WTC11 (cell line): ENCODE data around the gene AK8. TPM values are rescaled to one million over a fixed set of nuclear protein-coding genes. Genes with fewer than 3 reads are reported as not detected.

ENCODE experiments used
- ATAC-seq: fragments of 200-7000 bp; cut with Tn5 transposase; 2 replicates; pipeline ENCODE4 v1.10.0; 2021; ENCODE audit warnings: mild to moderate bottlenecking, moderate library complexity
- CTCF ChIA-PET: fragments of 300-600 bp; sonication (Branson Sonifier 250); formaldehyde crosslinking; loops from one replicate; lab custom pipeline; 2021; ENCODE audit warnings: antibody characterized with exemption; lab: Charles Lee
- POLR2A ChIA-PET: fragments of 350-600 bp; sonication (Branson Sonifier 250); formaldehyde crosslinking; loops from one replicate; lab custom pipeline; 2021; ENCODE audit warnings: antibody characterized with exemption; lab: Charles Lee
- DNase-seq: peaks from one replicate; pipeline ENCODE4 v3.0.0; 2021; ENCODE audit warnings: low spot score
- H3K27ac Mint-ChIP-seq: 2 replicates; pipeline ENCODE4 v1.8.0; 2021; ENCODE audit warnings: mixed read lengths
- H3K27me3 Mint-ChIP-seq: 2 replicates; pipeline ENCODE4 v1.8.0; 2021; ENCODE audit warnings: low read depth, mild to moderate bottlenecking, moderate library complexity, mixed read lengths
- H3K36me3 Mint-ChIP-seq: 2 replicates; pipeline ENCODE4 v1.8.0; 2021; ENCODE audit warnings: mixed read lengths
- H3K4me1 Mint-ChIP-seq: 2 replicates; pipeline ENCODE4 v1.8.0; 2022; ENCODE audit warnings: mixed read lengths
- H3K4me3 Mint-ChIP-seq: 2 replicates; pipeline ENCODE4 v1.8.0; 2021; ENCODE audit warnings: mild to moderate bottlenecking, moderate library complexity, mixed read lengths
- H3K9me3 Mint-ChIP-seq: 2 replicates; pipeline ENCODE4 v1.8.0; 2021; ENCODE audit warnings: mixed read lengths
- EMX1 ChIP-seq: fragments of 250-450 bp; sonication (Bioruptor Pico); IDR thresholded peaks from 2 replicates; pipeline ENCODE4 v1.8.0; 2021; ENCODE audit warnings: mild to moderate bottlenecking
- FOXP1 ChIP-seq: sonication (generic); formaldehyde crosslinking; IDR thresholded peaks from 2 replicates; pipeline ENCODE4 v1.8.0; 2022; ENCODE audit warnings: missing genetic modification reagents, mild to moderate bottlenecking, moderate library complexity, borderline replicate concordance
- JAZF1 ChIP-seq: fragments of 250-450 bp; sonication (Bioruptor Pico); IDR thresholded peaks from 2 replicates; pipeline ENCODE4 v1.9.0; 2021; ENCODE audit warnings: moderate library complexity, mild to moderate bottlenecking, inconsistent platforms
- JUN ChIP-seq: sonication (generic); formaldehyde crosslinking; IDR thresholded peaks from 2 replicates; pipeline ENCODE4 v1.8.0; 2023; ENCODE audit warnings: mild to moderate bottlenecking, missing genetic modification reagents
- KAT7 ChIP-seq: sonication (generic); formaldehyde crosslinking; IDR thresholded peaks from 2 replicates; pipeline ENCODE4 v1.8.1; 2023; ENCODE audit warnings: missing genetic modification reagents, mild to moderate bottlenecking, borderline replicate concordance
- MYBL2 ChIP-seq: sonication (generic); formaldehyde crosslinking; IDR thresholded peaks from 2 replicates; pipeline ENCODE4 v1.8.1; 2023; ENCODE audit warnings: mild to moderate bottlenecking, moderate library complexity, missing genetic modification reagents
- NR1H2 ChIP-seq: sonication (generic); formaldehyde crosslinking; IDR thresholded peaks from 2 replicates; pipeline ENCODE4 v1.9.0; 2021; ENCODE audit warnings: mild to moderate bottlenecking, moderate library complexity, missing genetic modification reagents
- PRRX2 ChIP-seq: fragments of 250-450 bp; sonication (Bioruptor Pico); IDR thresholded peaks from 2 replicates; pipeline ENCODE4 v1.8.0; 2021; ENCODE audit warnings: mild to moderate bottlenecking
- RORB ChIP-seq: fragments of 250-450 bp; sonication (Bioruptor Pico); IDR thresholded peaks from 2 replicates; pipeline ENCODE4 v1.9.0; 2021; ENCODE audit warnings: mild to moderate bottlenecking
- ZBTB21 ChIP-seq: sonication (generic); formaldehyde crosslinking; IDR thresholded peaks from 2 replicates; pipeline ENCODE4 v1.8.1; 2023; ENCODE audit warnings: mild to moderate bottlenecking, missing genetic modification reagents, borderline replicate concordance
- ZNF219 ChIP-seq: sonication (generic); formaldehyde crosslinking; IDR thresholded peaks from 2 replicates; pipeline ENCODE4 v1.8.0; 2023; ENCODE audit warnings: missing genetic modification reagents, mild to moderate bottlenecking, borderline replicate concordance
- ZNF317 ChIP-seq: sonication (generic); formaldehyde crosslinking; IDR thresholded peaks from 2 replicates; pipeline ENCODE4 v1.8.1; 2023; ENCODE audit warnings: low read depth, mild to moderate bottlenecking, moderate library complexity, missing genetic modification reagents, borderline replicate concordance
- total RNA-seq: library from RNA; stranded (reverse); gene quantifications from 3 replicates; pipeline ENCODE4 v1.2.3, GENCODE V29; 2021
- TF ChIP-seq, protein P1 (sequence below): sonication (generic); formaldehyde crosslinking; IDR thresholded peaks from 2 replicates; pipeline ENCODE4 v1.8.1; 2023; ENCODE audit warnings: mild to moderate bottlenecking, missing genetic modification reagents
- TF ChIP-seq, protein P2 (sequence below): sonication (generic); formaldehyde crosslinking; IDR thresholded peaks from 2 replicates; pipeline ENCODE4 v1.8.1; 2022; ENCODE audit warnings: mild to moderate bottlenecking, missing genetic modification reagents, moderate library complexity, borderline replicate concordance
- TF ChIP-seq, protein P3 (sequence below): sonication (generic); formaldehyde crosslinking; IDR thresholded peaks from 2 replicates; pipeline ENCODE4 v1.8.0; 2023; ENCODE audit warnings: missing genetic modification reagents, mild to moderate bottlenecking, borderline replicate concordance
- TF ChIP-seq, protein P4 (sequence below): fragments of 250-450 bp; sonication (Bioruptor Pico); IDR thresholded peaks from 2 replicates; pipeline ENCODE4 v1.9.0; 2021; ENCODE audit warnings: mild to moderate bottlenecking
- TF ChIP-seq, protein P5 (sequence below): sonication (generic); formaldehyde crosslinking; IDR thresholded peaks from 2 replicates; pipeline ENCODE4 v1.8.0; 2023; ENCODE audit warnings: missing genetic modification reagents
- TF ChIP-seq, protein P6 (sequence below): sonication (generic); formaldehyde crosslinking; IDR thresholded peaks from 2 replicates; pipeline ENCODE4 v1.8.0; 2022; ENCODE audit warnings: mild to moderate bottlenecking, missing genetic modification reagents

AK8 gene
- total RNA-seq, 1 experiment from 2014 or later = 0.48 TPM

DNA sequence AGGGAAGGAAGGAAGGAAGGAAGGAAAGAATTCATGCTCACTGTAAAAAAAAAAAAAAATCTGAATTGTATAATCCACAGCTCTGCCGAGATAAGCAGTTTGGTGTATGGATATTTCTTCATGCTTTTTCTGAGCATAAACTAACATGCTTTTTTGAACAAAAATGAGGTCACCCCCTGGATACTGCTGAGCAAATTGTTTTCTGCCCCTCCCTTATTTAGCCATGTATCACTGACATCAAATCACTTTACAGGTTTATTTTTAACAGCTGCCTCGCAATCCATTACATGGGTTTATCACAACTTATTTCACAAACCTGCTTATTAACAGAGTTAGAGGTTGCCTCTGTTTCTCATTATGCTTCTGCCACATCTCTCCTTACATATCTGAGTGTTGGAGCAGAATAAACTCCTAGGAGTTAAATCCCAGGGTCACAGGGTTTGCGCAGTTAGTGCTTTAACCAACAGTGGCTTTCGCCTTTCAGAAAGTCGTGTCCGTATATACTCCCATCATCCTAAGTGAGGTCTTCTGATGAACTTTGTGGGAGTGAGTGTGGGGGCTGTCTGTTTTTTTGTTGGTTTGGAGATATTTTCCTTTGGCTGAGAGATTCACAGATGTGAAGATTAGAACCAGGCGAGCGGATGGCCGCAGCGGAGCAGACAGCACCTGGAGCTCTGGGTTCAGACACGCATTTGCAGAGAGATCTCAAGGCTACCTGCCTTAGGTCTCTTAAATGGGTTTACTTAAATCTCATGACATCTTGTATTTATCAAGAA is 57.7 kb downstream of the AK8 start:
- TF ChIP-seq, protein P1, sequence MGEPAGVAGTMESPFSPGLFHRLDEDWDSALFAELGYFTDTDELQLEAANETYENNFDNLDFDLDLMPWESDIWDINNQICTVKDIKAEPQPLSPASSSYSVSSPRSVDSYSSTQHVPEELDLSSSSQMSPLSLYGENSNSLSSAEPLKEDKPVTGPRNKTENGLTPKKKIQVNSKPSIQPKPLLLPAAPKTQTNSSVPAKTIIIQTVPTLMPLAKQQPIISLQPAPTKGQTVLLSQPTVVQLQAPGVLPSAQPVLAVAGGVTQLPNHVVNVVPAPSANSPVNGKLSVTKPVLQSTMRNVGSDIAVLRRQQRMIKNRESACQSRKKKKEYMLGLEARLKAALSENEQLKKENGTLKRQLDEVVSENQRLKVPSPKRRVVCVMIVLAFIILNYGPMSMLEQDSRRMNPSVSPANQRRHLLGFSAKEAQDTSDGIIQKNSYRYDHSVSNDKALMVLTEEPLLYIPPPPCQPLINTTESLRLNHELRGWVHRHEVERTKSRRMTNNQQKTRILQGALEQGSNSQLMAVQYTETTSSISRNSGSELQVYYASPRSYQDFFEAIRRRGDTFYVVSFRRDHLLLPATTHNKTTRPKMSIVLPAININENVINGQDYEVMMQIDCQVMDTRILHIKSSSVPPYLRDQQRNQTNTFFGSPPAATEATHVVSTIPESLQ (CRISPR knock-in tag) = no peak
- TF ChIP-seq, protein P2, sequence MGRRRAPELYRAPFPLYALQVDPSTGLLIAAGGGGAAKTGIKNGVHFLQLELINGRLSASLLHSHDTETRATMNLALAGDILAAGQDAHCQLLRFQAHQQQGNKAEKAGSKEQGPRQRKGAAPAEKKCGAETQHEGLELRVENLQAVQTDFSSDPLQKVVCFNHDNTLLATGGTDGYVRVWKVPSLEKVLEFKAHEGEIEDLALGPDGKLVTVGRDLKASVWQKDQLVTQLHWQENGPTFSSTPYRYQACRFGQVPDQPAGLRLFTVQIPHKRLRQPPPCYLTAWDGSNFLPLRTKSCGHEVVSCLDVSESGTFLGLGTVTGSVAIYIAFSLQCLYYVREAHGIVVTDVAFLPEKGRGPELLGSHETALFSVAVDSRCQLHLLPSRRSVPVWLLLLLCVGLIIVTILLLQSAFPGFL = no peak
- TF ChIP-seq, protein P3, sequence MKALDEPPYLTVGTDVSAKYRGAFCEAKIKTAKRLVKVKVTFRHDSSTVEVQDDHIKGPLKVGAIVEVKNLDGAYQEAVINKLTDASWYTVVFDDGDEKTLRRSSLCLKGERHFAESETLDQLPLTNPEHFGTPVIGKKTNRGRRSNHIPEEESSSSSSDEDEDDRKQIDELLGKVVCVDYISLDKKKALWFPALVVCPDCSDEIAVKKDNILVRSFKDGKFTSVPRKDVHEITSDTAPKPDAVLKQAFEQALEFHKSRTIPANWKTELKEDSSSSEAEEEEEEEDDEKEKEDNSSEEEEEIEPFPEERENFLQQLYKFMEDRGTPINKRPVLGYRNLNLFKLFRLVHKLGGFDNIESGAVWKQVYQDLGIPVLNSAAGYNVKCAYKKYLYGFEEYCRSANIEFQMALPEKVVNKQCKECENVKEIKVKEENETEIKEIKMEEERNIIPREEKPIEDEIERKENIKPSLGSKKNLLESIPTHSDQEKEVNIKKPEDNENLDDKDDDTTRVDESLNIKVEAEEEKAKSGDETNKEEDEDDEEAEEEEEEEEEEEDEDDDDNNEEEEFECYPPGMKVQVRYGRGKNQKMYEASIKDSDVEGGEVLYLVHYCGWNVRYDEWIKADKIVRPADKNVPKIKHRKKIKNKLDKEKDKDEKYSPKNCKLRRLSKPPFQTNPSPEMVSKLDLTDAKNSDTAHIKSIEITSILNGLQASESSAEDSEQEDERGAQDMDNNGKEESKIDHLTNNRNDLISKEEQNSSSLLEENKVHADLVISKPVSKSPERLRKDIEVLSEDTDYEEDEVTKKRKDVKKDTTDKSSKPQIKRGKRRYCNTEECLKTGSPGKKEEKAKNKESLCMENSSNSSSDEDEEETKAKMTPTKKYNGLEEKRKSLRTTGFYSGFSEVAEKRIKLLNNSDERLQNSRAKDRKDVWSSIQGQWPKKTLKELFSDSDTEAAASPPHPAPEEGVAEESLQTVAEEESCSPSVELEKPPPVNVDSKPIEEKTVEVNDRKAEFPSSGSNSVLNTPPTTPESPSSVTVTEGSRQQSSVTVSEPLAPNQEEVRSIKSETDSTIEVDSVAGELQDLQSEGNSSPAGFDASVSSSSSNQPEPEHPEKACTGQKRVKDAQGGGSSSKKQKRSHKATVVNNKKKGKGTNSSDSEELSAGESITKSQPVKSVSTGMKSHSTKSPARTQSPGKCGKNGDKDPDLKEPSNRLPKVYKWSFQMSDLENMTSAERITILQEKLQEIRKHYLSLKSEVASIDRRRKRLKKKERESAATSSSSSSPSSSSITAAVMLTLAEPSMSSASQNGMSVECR (CRISPR knock-in tag) = no peak
- TF ChIP-seq, protein P4, sequence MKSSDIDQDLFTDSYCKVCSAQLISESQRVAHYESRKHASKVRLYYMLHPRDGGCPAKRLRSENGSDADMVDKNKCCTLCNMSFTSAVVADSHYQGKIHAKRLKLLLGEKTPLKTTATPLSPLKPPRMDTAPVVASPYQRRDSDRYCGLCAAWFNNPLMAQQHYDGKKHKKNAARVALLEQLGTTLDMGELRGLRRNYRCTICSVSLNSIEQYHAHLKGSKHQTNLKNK = no peak
- TF ChIP-seq, protein P5, sequence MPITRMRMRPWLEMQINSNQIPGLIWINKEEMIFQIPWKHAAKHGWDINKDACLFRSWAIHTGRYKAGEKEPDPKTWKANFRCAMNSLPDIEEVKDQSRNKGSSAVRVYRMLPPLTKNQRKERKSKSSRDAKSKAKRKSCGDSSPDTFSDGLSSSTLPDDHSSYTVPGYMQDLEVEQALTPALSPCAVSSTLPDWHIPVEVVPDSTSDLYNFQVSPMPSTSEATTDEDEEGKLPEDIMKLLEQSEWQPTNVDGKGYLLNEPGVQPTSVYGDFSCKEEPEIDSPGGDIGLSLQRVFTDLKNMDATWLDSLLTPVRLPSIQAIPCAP (CRISPR knock-in tag) = no peak
- TF ChIP-seq ZNF317 (CRISPR knock-in tag) (no peak), EMX1 (no peak), ZNF219 (no peak), JAZF1 (no peak), KAT7 (CRISPR knock-in tag) (no peak), PRRX2 (CRISPR knock-in tag) (no peak), ZBTB21 (CRISPR knock-in tag) (no peak), NR1H2 (CRISPR knock-in tag) (no peak), MYBL2 (CRISPR knock-in tag) (no peak), RORB (no peak), FOXP1 (CRISPR knock-in tag) (no peak), JUN (CRISPR knock-in tag) (no peak)
- TF ChIP-seq, protein P6, sequence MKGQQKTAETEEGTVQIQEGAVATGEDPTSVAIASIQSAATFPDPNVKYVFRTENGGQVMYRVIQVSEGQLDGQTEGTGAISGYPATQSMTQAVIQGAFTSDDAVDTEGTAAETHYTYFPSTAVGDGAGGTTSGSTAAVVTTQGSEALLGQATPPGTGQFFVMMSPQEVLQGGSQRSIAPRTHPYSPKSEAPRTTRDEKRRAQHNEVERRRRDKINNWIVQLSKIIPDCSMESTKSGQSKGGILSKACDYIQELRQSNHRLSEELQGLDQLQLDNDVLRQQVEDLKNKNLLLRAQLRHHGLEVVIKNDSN = no peak
- no peak overlapping the region for H3K4me3 Mint-ChIP-seq
- no peaks in the 10 kb centered on the region for H3K36me3 Mint-ChIP-seq
- DNase-seq (no peak), ATAC-seq (no peak)
- peaks cover 3% of the 10 kb centered on the region; the same call in 1 of the 2 replicates for H3K27me3 Mint-ChIP-seq
- POLR2A ChIA-PET = no interaction called here
- no peak overlapping the region; the same call in 1 of the 2 replicates for H3K27ac Mint-ChIP-seq
- H3K4me1 Mint-ChIP-seq = no peaks in the 10 kb centered on the region
- CTCF ChIA-PET = interaction anchor here (0.7 to 1.0 kb wide), 5 partner anchors 8 to 274 kb away, joined by 3 to 7 read pairs (median 4); no protein-coding TSS in a partner anchor
- 0 out of 2 replicates have a peak, but pooled peaks cover 4% of the 10 kb centered on the region for H3K9me3 Mint-ChIP-seq
